ENCODE measurements around the gene PKNOX2.

PKNOX2 gene

GRCh38 chr11:125179895-125180294 is 15.3 kb downstream of the PKNOX2 start:
- in situ Hi-C loops (cut with HindIII; ENCODE audit: low pct_unique_long_range_greater_than_20kb, low sequenced_read_pairs), result no loop called here
- no peak for DNase-seq (ENCODE audit: low read depth in 1 of 2, low spot score in 1 of 2)
- TF ChIP-seq JUND (IDR thresholded peaks at IDR 0.05; ENCODE audit: low read depth), result no peak

- no peak for TF ChIP-seq JUND (IDR thresholded peaks at IDR 0.05; ENCODE audit: low read depth)
- DNase-seq (ENCODE audit: low read depth in 1 of 2, low spot score in 1 of 2), result peak in 1 of 2 experiments; percentile 47
- in situ Hi-C loops (cut with HindIII; ENCODE audit: low pct_unique_long_range_greater_than_20kb, low sequenced_read_pairs), result no loop called here
These were observed 16.1 kb downstream of the PKNOX2 start for GRCh38 chr11:125180413-125181305.

- in situ Hi-C loops (cut with HindIII; ENCODE audit: low pct_unique_long_range_greater_than_20kb, low sequenced_read_pairs), result no loop called here
- DNase-seq (ENCODE audit: low read depth in 1 of 2, low spot score in 1 of 2), result no peak
- TF ChIP-seq JUND (IDR thresholded peaks at IDR 0.05; ENCODE audit: low read depth), result no peak
These were observed 18.0 kb downstream of the PKNOX2 start for GRCh38 chr11:125182573-125182972.

GRCh38 chr11:125183641-125184040 is 19.1 kb downstream of the PKNOX2 start:
- in situ Hi-C loops (cut with HindIII; ENCODE audit: low pct_unique_long_range_greater_than_20kb, low sequenced_read_pairs), result no loop called here
- TF ChIP-seq JUND (IDR thresholded peaks at IDR 0.05; ENCODE audit: low read depth), result no peak
- DNase-seq (ENCODE audit: low read depth in 1 of 2, low spot score in 1 of 2), result no peak

- no peak for DNase-seq (ENCODE audit: low read depth in 1 of 2, low spot score in 1 of 2)
- no peak for TF ChIP-seq JUND (IDR thresholded peaks at IDR 0.05; ENCODE audit: low read depth)
- in situ Hi-C loops (cut with HindIII; ENCODE audit: low pct_unique_long_range_greater_than_20kb, low sequenced_read_pairs), result no loop called here
These were observed 23.5 kb downstream of the PKNOX2 start for GRCh38 chr11:125188021-125188420.

GRCh38 chr11:125190566-125190965 is 26.0 kb downstream of the PKNOX2 start:
- no peak for TF ChIP-seq JUND (IDR thresholded peaks at IDR 0.05; ENCODE audit: low read depth)
- DNase-seq (ENCODE audit: low read depth in 1 of 2, low spot score in 1 of 2), result no peak
- in situ Hi-C loops (cut with HindIII; ENCODE audit: low pct_unique_long_range_greater_than_20kb, low sequenced_read_pairs), result no loop called here

GRCh38 chr11:125192183-125192582 is 27.6 kb downstream of the PKNOX2 start:
- in situ Hi-C loops (cut with HindIII; ENCODE audit: low pct_unique_long_range_greater_than_20kb, low sequenced_read_pairs), result no loop called here
- no peak for DNase-seq (ENCODE audit: low read depth in 1 of 2, low spot score in 1 of 2)
- TF ChIP-seq JUND (IDR thresholded peaks at IDR 0.05; ENCODE audit: low read depth), result no peak

GRCh38 chr11:125192717-125193415 is 28.3 kb downstream of the PKNOX2 start:
- in situ Hi-C loops (cut with HindIII; ENCODE audit: low pct_unique_long_range_greater_than_20kb, low sequenced_read_pairs), result no loop called here
- DNase-seq (ENCODE audit: low read depth in 1 of 2, low spot score in 1 of 2), result no peak
- no peak for TF ChIP-seq JUND (IDR thresholded peaks at IDR 0.05; ENCODE audit: low read depth)

- TF ChIP-seq JUND (IDR thresholded peaks at IDR 0.05; ENCODE audit: low read depth), result no peak
- in situ Hi-C loops (cut with HindIII; ENCODE audit: low pct_unique_long_range_greater_than_20kb, low sequenced_read_pairs), result no loop called here
- no peak for DNase-seq (ENCODE audit: low read depth in 1 of 2, low spot score in 1 of 2)
These were observed 28.8 kb downstream of the PKNOX2 start for GRCh38 chr11:125193416-125193726.

GRCh38 chr11:125193841-125194240 is 29.3 kb downstream of the PKNOX2 start:
- in situ Hi-C loops (cut with HindIII; ENCODE audit: low pct_unique_long_range_greater_than_20kb, low sequenced_read_pairs), result no loop called here
- no peak for DNase-seq (ENCODE audit: low read depth in 1 of 2, low spot score in 1 of 2)
- no peak for TF ChIP-seq JUND (IDR thresholded peaks at IDR 0.05; ENCODE audit: low read depth)

- in situ Hi-C loops (cut with HindIII; ENCODE audit: low pct_unique_long_range_greater_than_20kb, low sequenced_read_pairs), result no loop called here
- no peak for TF ChIP-seq JUND (IDR thresholded peaks at IDR 0.05; ENCODE audit: low read depth)
- no peak for DNase-seq (ENCODE audit: low read depth in 1 of 2, low spot score in 1 of 2)
These were observed 35.4 kb downstream of the PKNOX2 start for GRCh38 chr11:125199915-125200314.

GRCh38 chr11:125200441-125200840 is 35.9 kb downstream of the PKNOX2 start:
- no peak for TF ChIP-seq JUND (IDR thresholded peaks at IDR 0.05; ENCODE audit: low read depth)
- DNase-seq (ENCODE audit: low read depth in 1 of 2, low spot score in 1 of 2), result no peak
- in situ Hi-C loops (cut with HindIII; ENCODE audit: low pct_unique_long_range_greater_than_20kb, low sequenced_read_pairs), result no loop called here

- in situ Hi-C loops (cut with HindIII; ENCODE audit: low pct_unique_long_range_greater_than_20kb, low sequenced_read_pairs), result no loop called here
- TF ChIP-seq JUND (IDR thresholded peaks at IDR 0.05; ENCODE audit: low read depth), result no peak
- no peak for DNase-seq (ENCODE audit: low read depth in 1 of 2, low spot score in 1 of 2)
These were observed 37.1 kb downstream of the PKNOX2 start for GRCh38 chr11:125201525-125202141.
